NOMO-1 (cell line): ENCODE results near the gene TBC1D10A.

Source experiments
- DNase-seq, 2 experiments: peaks; one replicate each; lab custom pipeline; 2025; ENCODE audit not compliant: unreplicated experiment in 2 of 2; lab: John Stamatoyannopoulos, UW

The TBC1D10A gene

GRCh38 chr22:30286813-30287647 is 39.7 kb downstream of the TBC1D10A start:
- DNase-seq = peak in 1 of 2 experiments; percentile 22

- DNase-seq = no peak
Measured at GRCh38 chr22:30286331-30286730, 40.4 kb downstream of the TBC1D10A start.

- no peak for DNase-seq
Measured at GRCh38 chr22:30285846-30286200, 40.9 kb downstream of the TBC1D10A start.

DNA sequence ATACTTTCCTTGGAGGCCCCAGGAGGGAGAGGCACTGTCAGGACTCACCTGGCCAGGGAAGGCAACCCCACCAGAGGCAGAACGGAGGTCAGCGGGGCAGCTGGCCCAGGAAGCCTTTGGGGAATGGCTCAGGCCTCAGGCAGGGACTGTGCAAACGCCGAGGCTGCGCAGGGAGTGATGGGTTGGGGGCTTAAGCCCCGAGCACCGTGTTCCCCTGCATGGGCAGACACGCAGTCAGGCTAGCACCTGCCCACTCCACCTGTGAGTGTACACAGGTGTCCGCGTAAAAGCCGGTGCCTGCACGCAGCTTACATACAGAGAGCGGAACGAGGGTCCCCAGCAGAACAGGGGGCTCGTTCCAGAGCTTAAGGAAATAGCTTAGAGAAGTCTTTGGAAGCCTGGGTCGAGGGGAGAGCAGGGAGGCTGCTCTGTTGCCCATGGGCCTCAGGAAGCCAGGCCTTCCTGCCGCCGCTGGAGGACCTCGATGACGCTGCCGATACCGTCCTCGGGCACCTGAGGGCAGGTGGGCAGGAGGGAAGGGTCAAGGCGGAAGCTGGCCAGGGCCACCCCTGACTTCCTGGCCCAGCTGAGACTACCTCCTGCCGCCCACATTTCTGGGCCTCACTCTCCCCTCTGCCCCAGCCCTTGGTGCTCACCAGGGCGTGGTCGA is 41.4 kb downstream of the TBC1D10A start:
- DNase-seq = no peak

- DNase-seq = no peak
Measured at GRCh38 chr22:30284666-30285065, 42.1 kb downstream of the TBC1D10A start.

DNA sequence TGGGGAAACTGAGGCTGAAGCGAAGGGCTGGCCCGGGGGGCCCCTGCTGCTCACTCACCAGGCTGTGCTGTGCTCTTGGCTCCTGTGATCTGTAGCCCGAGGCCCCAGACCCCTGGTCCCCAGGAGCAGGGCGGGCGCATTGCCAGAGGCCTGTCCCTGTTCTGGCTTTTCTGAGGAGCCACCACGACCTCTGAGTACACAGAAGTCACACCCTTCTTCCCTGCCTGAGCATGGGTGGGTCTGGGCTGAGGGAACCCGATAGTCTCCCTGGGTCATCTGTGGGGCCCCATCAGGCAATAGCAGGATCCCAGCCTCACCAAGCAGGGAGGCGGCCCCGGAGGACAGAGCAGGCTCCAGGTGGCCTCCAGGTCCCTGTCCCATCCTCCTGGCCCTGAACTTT is 42.6 kb downstream of the TBC1D10A start:
- DNase-seq = no peak

- DNase-seq = no peak
Measured at GRCh38 chr22:30283342-30283741, 43.4 kb downstream of the TBC1D10A start.

DNA sequence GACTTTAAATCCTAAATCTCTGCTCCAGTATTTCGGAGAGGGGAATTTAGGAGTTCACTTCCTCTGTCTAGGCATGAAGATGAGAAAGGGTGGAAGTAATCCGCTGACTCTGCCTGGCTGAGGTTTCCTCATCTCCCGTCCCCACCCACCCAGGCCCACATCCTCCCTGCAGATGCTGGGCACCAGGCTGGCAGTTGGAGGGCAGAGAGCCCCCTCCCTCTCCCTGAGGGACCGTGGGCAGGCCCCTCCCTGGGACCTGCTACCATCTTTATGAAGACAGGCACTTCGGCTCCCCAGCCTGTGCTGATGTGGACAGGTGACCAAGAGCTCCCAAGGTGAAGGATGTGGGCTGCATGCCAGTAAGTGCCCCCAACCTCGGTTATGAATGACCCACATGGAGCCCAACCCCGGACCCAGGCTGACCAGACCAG is 44.1 kb downstream of the TBC1D10A start:
- no peak for DNase-seq

GRCh38 chr22:30280505-30280904 is 46.2 kb downstream of the TBC1D10A start:
- no peak for DNase-seq

- DNase-seq = no peak
Measured at GRCh38 chr22:30279932-30280331, 46.8 kb downstream of the TBC1D10A start.

DNA sequence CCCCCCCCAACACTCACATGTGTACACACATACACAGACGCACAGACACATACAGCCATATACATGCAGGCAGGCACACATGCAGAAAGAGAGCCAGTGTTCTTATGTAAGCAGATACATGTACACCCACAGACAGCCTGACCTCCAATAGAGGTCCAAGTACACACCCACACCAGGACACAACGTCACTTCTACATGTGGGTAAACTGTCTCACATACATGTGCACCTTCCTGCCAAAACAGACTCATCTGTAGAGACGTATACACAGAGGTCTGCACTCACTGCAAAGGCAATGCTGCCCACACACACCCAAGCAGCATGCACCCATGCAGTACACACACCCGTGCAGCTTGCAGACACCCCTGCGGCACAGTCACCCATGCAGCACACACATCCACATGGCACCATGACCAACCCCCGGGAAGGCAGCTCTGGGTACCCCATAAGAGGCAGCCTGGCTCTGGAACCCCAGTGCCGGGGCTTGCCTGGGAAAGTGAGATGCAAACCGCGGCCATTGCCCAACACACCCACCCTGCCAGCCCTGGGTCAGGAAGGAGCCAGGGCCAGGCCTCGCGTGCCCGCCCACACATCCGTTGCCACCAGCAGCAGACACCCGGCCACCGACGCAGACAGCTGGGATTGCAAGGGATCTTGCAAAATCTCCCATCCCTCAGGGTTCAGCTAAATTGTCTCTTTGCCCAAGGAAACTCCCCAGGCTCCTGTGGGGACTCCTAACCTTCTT is 47.5 kb downstream of the TBC1D10A start:
- peak; percentile 74 to 75 for DNase-seq

GRCh38 chr22:30277547-30278344 is 49.0 kb downstream of the TBC1D10A start:
- DNase-seq = peak; percentile 42 to 58

DNA sequence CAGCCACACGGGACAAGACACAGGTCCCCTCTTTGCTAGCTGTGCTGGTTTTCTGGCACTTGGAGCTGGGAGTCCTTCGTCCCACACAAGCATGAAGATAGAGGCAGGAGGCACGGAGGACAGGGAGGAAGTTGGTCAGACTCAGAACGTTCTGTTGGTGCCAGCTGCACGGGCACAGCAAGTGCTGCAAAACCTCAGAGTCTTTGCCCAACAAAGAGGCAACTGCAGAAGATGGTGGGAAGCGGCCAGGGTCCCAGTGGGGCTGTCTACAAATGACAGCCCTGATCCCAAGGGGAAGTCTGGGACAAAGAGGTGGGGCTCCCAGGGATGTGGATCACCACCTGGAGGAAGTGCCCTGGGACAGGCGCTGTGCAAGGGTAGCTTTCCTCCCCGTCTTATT is 50.7 kb downstream of the TBC1D10A start:
- DNase-seq = no peak

DNA sequence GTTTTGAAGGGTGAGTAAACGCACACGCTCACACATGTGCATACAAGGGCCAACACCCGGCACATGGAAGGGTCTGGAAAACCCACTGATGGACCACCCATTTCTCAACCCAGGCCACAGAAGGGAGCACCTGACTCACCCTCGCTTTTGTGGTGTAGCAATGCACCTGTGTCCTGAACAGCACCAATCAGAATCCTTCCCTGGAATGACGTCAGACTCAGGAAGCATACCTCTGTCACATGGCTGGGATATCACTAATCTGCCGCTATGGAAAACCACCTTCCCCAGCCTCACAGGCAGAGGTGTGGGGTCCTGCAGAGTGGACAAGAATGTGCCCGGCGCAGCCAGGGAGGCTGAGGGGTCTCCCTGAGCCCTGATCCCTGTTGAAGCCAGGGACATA is 51.1 kb downstream of the TBC1D10A start:
- DNase-seq = no peak

GRCh38 chr22:30274437-30274812 is 52.3 kb downstream of the TBC1D10A start:
- DNase-seq = no peak

DNA sequence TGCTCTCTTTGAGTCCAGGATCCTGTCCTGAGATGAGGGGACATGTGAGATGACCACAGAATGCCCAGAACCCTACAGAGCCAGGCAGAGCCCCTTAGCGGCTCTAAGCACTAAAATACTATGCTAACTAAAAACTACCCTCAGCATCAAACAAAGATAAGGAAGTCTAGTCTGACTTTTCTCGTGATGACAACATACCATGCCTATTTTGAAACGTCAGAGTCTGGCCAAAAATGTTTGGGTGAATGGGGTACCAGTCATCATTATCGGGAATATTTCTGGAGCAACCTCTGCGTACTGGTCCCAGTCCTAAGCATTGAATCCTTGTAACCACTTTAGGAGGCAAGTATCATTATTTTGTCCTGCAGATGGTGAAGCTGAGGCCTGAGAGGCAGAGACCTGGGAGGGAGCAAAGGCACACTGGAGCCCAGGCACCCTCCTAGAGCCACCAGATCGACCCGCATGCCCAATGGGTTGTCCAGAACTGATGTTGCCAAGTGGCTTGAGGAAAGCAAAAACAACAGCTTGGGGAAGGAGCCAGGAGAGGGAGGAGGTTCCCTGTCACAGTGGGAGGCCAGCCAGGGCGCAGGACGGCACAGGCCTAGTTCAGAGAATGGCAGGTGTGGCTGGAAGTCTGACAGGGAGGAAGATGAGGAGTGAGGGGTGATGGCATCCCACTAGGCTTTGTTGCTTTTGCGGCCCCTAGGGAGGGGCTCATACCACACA is 52.9 kb downstream of the TBC1D10A start:
- no peak for DNase-seq

GRCh38 chr22:30272781-30273601 is 53.8 kb downstream of the TBC1D10A start:
- DNase-seq = peak in 1 of 2 experiments; percentile 10

- DNase-seq = peak; percentile 85 to 91
Measured at GRCh38 chr22:30270832-30271231, 55.9 kb downstream of the TBC1D10A start.

GRCh38 chr22:30268331-30268730 is 58.4 kb downstream of the TBC1D10A start:
- no peak for DNase-seq
